ENCODE data around the gene ULK4. TPM values are rescaled to one million over a fixed set of nuclear protein-coding genes. Genes with fewer than 3 reads are reported as not detected.
"Not testable (repeated sequence)": the region's sequence is repeated elsewhere in the genome, so short reads cannot be mapped to it uniquely, and the experiment has no call there.

The ULK4 gene
- total RNA-seq, 1 experiment from 2014 or later: 4.2 TPM

- Histone ChIP-seq H3K4me1 (no peaks in the 10 kb centered on the region), H3K4me3 (ENCODE audit: low read depth, low read length) (no peak overlapping the region), H3K9me3 (no peaks in the 10 kb centered on the region), H3K27me3 (replicated peaks; ENCODE audit: control insufficient read depth, insufficient read depth, low read length) (no peaks in the 10 kb centered on the region; the same call in 1 of the 2 replicates), H3K36me3 (ENCODE audit: control insufficient read depth, insufficient read depth, low read length) (no peaks in the 10 kb centered on the region)
- H3K27ac Mint-ChIP-seq (ENCODE audit: unreplicated experiment): no peak overlapping the region
- H3K27me3 Mint-ChIP-seq (ENCODE audit: insufficient read depth, unreplicated experiment): no peaks in the 10 kb centered on the region
- no peaks in the 10 kb centered on the region for H3K9me3 Mint-ChIP-seq (ENCODE audit: unreplicated experiment)
- no TSS peak for BruUV-seq (replicated peaks)
- no peaks in the 10 kb centered on the region for H3K4me1 Mint-ChIP-seq (ENCODE audit: low read depth, unreplicated experiment)
- TF ChIP-seq, protein P1, sequence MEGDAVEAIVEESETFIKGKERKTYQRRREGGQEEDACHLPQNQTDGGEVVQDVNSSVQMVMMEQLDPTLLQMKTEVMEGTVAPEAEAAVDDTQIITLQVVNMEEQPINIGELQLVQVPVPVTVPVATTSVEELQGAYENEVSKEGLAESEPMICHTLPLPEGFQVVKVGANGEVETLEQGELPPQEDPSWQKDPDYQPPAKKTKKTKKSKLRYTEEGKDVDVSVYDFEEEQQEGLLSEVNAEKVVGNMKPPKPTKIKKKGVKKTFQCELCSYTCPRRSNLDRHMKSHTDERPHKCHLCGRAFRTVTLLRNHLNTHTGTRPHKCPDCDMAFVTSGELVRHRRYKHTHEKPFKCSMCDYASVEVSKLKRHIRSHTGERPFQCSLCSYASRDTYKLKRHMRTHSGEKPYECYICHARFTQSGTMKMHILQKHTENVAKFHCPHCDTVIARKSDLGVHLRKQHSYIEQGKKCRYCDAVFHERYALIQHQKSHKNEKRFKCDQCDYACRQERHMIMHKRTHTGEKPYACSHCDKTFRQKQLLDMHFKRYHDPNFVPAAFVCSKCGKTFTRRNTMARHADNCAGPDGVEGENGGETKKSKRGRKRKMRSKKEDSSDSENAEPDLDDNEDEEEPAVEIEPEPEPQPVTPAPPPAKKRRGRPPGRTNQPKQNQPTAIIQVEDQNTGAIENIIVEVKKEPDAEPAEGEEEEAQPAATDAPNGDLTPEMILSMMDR (IDR thresholded peaks at IDR 0.05; ENCODE audit: insufficient read depth in 1 of 2, low read depth in 1 of 2, low read length in 1 of 2, severe bottlenecking in 1 of 2, unreplicated experiment in 1 of 2): no peak
- POLR2A ChIA-PET: no interaction called here
- DNase-seq: no peak
- intact Hi-C loops (cut with micrococcal nuclease; ENCODE audit: unreplicated experiment): no loop called here
- CTCF ChIA-PET: no interaction called here
- H3K36me3 Mint-ChIP-seq (ENCODE audit: insufficient read depth, unreplicated experiment): no peaks in the 10 kb centered on the region
- no peak overlapping the region for H3K4me3 Mint-ChIP-seq (ENCODE audit: unreplicated experiment)
Observed at GRCh38 chr3:41649129-41649739, 312.7 kb downstream of the ULK4 start.

DNA sequence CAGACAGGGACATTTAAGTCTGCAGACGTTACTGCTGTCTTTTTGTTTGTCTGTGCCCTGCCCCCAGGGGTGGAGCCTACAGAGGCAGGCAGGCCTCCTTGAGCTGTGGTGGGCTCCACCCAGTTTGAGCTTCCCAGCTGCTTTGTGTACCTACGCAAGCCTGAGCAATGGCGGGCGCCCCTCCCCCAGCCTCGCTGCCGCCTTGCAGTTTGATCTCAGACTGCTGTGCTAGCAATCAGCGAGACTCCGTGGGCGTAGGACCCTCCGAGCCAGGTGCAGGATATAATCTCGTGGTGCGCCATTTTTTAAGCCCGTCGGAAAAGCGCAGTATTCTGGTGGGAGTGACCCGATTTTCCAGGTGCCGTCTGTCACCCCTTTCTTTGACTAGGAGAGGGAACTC is 314.2 kb downstream of the ULK4 start:
- H3K9me3 ChIP-seq; H3K9me3 Mint-ChIP-seq (ENCODE audit: unreplicated experiment); BruUV-seq (replicated peaks); H3K27ac Mint-ChIP-seq (ENCODE audit: unreplicated experiment); H3K4me3 Mint-ChIP-seq (ENCODE audit: unreplicated experiment); DNase-seq; POLR2A ChIA-PET; intact Hi-C loops (cut with micrococcal nuclease; ENCODE audit: unreplicated experiment); H3K4me1 ChIP-seq; H3K36me3 ChIP-seq (ENCODE audit: control insufficient read depth, insufficient read depth, low read length); H3K4me3 ChIP-seq (ENCODE audit: low read depth, low read length); H3K27me3 Mint-ChIP-seq (ENCODE audit: insufficient read depth, unreplicated experiment); CTCF ChIA-PET; H3K36me3 Mint-ChIP-seq (ENCODE audit: insufficient read depth, unreplicated experiment); H3K27me3 ChIP-seq (replicated peaks; ENCODE audit: control insufficient read depth, insufficient read depth, low read length); H3K4me1 Mint-ChIP-seq (ENCODE audit: low read depth, unreplicated experiment): not testable (repeated sequence)

GRCh38 chr3:41640076-41640475 is 321.8 kb downstream of the ULK4 start:
- TF ChIP-seq, protein P1 (IDR thresholded peaks at IDR 0.05; ENCODE audit: insufficient read depth in 1 of 2, low read depth in 1 of 2, low read length in 1 of 2, severe bottlenecking in 1 of 2, unreplicated experiment in 1 of 2): no peak
- CTCF ChIA-PET: no interaction called here
- no peaks in the 10 kb centered on the region for H3K9me3 ChIP-seq
- no peak overlapping the region for H3K4me3 ChIP-seq (ENCODE audit: low read depth, low read length)
- POLR2A ChIA-PET: no interaction called here
- H3K36me3 Mint-ChIP-seq (ENCODE audit: insufficient read depth, unreplicated experiment): no peaks in the 10 kb centered on the region
- H3K27me3 ChIP-seq (replicated peaks; ENCODE audit: control insufficient read depth, insufficient read depth, low read length): no peaks in the 10 kb centered on the region
- H3K4me1 Mint-ChIP-seq (ENCODE audit: low read depth, unreplicated experiment): no peaks in the 10 kb centered on the region
- H3K9me3 Mint-ChIP-seq (ENCODE audit: unreplicated experiment): no peaks in the 10 kb centered on the region
- BruUV-seq (replicated peaks): no TSS peak
- H3K36me3 ChIP-seq (ENCODE audit: control insufficient read depth, insufficient read depth, low read length): no peaks in the 10 kb centered on the region
- no peak overlapping the region for H3K4me3 Mint-ChIP-seq (ENCODE audit: unreplicated experiment)
- intact Hi-C loops (cut with micrococcal nuclease; ENCODE audit: unreplicated experiment): no loop called here
- H3K27ac Mint-ChIP-seq (ENCODE audit: unreplicated experiment): no peak overlapping the region
- DNase-seq: no peak
- H3K27me3 Mint-ChIP-seq (ENCODE audit: insufficient read depth, unreplicated experiment): peaks cover 3% of the 10 kb centered on the region
- H3K4me1 ChIP-seq: no peaks in the 10 kb centered on the region

GRCh38 chr3:41638381-41638780 is 323.5 kb downstream of the ULK4 start:
- H3K27ac Mint-ChIP-seq (ENCODE audit: unreplicated experiment): no peak overlapping the region
- Histone ChIP-seq H3K36me3 (ENCODE audit: control insufficient read depth, insufficient read depth, low read length) (no peaks in the 10 kb centered on the region), H3K4me3 (ENCODE audit: low read depth, low read length) (no peak overlapping the region), H3K9me3 (no peaks in the 10 kb centered on the region), H3K27me3 (replicated peaks; ENCODE audit: control insufficient read depth, insufficient read depth, low read length) (no peaks in the 10 kb centered on the region), H3K4me1 (no peaks in the 10 kb centered on the region; the same call in 1 of the 2 replicates)
- ChIA-PET POLR2A (no interaction called here), CTCF (no interaction called here)
- peaks cover 6% of the 10 kb centered on the region for H3K27me3 Mint-ChIP-seq (ENCODE audit: insufficient read depth, unreplicated experiment)
- TF ChIP-seq, protein P1 (IDR thresholded peaks at IDR 0.05; ENCODE audit: insufficient read depth in 1 of 2, low read depth in 1 of 2, low read length in 1 of 2, severe bottlenecking in 1 of 2, unreplicated experiment in 1 of 2): no peak
- no peaks in the 10 kb centered on the region for H3K36me3 Mint-ChIP-seq (ENCODE audit: insufficient read depth, unreplicated experiment)
- no peaks in the 10 kb centered on the region for H3K9me3 Mint-ChIP-seq (ENCODE audit: unreplicated experiment)
- BruUV-seq (replicated peaks): no TSS peak
- no peak overlapping the region for H3K4me3 Mint-ChIP-seq (ENCODE audit: unreplicated experiment)
- intact Hi-C loops (cut with micrococcal nuclease; ENCODE audit: unreplicated experiment): no loop called here
- DNase-seq: no peak
- H3K4me1 Mint-ChIP-seq (ENCODE audit: low read depth, unreplicated experiment): no peaks in the 10 kb centered on the region
